Bone marrow (tissue), 2 donors: ENCODE data around the gene MRTO4.
A peak's percentile ranks its signal among the peaks of the same experiment; 100 is the strongest.
"Not testable (repeated sequence)": the region's sequence is repeated elsewhere in the genome, so short reads cannot be mapped to it uniquely, and the experiment has no call there.

ENCODE experiments used
- DNase-seq, 2 donors: peaks; one replicate each; lab custom pipeline; 2025; lab: John Stamatoyannopoulos, UW

MRTO4 gene

DNA sequence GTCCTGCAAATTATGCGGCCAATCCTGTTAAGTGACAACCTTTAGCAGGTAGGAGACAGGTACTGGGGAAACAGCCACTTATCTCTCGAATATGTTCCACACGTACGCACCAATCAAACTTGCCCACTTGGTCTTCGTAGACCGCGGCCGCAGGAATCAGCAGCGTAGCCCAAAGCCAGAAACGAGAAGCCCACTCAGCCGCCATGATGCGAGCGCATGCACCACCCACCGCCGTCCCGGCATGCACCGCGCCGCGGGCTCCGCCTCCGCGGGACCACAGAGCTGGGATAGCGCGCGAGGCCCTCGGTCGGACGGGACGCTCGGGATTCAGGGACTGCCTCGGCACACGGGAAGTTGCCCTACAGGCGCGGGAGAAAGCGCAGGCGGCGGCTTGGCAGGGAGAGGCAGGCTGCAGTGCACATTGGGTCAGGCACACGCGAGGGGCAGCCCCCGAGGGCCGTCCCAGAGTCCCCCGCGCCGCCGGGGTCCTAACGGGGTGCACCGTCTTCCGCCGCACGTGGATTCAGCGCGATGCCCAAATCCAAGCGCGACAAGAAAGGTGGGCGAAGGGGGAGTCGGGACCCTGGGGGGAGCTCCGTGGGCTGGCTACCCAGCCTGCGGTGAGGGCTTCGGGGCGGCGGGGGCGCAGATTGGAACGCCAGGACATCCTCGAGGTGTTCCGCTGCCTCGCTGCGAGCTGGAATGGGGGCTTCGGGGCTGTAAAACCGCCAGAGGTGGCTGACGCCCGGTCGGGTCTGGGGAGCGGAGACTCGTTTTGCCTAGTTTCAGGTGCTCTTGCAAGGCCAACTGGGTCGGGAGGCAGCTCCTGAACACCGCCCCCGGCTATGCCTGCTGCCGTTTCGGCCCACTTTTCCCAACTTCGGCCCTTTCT lies at the start of gene MRTO4, which contains the start of gene EMC1:
TSS of gene MRTO4 (plus strand) at position 501 of the 892 bp plus-strand sequence. CDS start at position 532, 31 bp downstream.
TSS of gene EMC1 (minus strand) at position 220 of the 892 bp plus-strand sequence. CDS start at position 205, 15 bp downstream.
- peak; percentile 72 to 83 for DNase-seq

GRCh38 chr1:19202396-19202795 lies 49.2 kb upstream of the MRTO4 start:
- DNase-seq, result no peak

DNA sequence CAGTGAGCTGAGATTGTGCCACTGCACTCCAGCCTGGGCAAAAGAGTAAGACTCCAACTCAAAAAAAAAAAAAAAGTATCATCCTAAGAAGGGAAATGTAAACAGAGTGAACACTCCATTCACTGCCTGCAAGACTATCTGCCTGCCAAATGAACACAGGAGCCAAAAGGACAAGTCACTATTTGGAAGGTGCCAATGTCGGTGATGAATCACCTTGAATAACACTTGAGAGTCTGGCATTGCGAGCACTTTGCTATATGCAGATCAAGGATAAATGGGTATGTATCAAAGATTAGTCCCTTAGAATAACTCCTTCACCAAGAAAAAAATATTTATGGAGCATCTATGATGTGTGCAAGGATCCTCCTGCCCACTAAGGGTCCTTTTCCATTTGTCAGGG lies 48.2 kb upstream of the MRTO4 start:
- no peak for DNase-seq

DNA sequence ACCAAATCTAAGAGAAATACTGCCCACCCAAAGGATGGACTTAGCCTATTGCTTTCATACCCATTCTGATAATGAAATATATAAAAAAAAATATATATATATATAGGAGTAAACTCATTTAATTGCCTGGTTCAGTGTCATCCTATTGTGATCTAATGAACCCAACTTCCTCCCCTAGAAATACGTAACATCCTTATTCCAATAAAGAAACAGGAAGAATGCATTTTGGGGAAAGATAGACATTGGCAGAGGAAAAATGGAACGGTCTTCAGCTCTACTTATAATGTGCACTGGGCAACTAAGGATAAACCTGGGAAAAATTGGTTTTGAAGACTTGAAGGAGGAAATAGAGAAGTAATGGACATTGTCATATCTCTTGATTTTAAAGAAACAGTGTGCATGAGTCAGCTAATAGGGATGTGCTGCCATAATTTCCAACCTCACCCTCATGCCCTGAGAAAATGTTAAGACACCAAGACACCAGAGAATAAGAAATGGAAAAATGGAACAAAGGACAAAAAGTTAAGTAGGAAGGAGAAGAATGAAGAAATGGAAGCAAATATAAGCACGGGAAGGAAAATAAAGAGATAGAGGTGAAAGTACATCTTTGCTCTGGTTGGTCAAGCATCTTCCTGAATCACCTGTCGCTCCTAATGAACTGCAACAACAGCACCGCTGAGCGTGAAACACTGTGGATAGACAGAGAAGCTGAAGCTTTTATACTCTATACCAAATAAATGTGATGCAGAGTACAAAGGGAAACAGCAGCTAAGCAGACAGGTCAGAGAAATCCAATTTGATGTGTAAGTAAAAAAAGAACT lies 46.9 kb upstream of the MRTO4 start:
- DNase-seq, result no peak

DNA sequence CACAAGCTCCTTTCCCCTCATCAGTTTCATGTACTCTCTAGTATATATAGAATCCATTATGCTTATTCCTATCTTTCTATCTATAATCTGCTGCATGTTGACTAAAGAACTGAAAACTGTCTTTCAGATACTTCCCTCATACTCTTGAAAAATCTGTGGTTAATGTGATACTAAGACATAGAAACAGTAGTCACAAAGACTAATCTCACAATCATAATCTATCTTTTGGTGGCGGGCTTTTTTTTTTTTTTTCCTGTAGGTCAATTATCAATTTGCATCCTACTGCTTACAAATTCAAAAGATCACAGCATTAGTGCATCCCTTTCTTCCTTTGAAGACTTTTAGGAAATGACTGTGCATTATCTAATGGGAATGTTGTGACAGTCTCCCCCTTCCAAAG lies 46.2 kb upstream of the MRTO4 start:
- no peak for DNase-seq

DNA sequence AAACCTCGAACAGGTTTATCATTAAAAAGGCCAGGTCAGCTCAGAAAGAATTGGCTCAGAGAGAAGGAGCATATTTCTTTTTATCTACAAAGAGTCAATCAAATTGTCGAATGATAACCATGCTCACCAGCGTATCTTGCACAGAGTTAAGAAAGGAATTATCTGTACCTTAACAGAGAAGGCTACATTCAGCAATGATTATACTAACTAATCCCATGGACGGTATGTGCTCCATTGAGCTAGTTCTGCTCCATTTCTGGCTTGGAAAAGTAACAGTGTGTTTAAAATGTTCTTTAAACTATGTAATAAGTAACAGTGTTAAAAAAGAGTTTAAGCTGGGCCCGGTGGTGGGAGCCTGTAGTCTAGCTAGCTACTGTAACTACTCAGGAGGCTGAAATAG lies 45.8 kb upstream of the MRTO4 start:
- no peak for DNase-seq

- DNase-seq, result peak in 1 of 2 donors; percentile 9
These were observed 44.7 kb upstream of the MRTO4 start for GRCh38 chr1:19206947-19207346.

GRCh38 chr1:19208710-19209438 lies 42.7 kb upstream of the MRTO4 start:
- DNase-seq, result no peak

DNA sequence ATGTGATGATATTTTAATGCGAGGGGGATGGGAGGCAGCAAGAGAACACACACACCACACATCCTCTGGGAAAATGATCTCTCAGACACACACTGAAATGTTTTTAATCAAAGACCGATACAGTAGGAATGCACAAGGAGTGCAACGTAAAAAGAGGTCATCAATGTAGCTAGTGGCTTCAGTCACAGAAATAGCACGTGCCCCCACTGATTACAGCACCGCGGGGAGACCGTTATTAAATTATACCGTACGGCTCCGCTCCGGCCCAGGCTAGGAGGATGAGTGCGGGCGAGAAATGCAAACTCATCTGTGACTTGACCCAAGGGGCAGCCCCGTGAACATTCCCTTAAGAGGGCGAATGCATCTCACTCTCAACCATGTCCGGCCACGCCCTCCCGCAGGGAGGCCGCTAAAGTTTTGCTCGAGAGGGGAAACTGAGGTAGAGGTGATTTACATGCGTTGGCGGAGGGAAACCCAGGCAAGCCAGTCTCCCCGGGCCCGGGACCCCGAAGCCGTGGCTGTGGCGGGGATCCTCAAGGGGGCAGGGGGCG lies 42.1 kb upstream of the MRTO4 start:
- DNase-seq, result peak in 1 of 2 donors; percentile 78

- peak; percentile 86 to 91 for DNase-seq
These were observed 41.4 kb upstream of the MRTO4 start, which contains the start of gene UBR4 for GRCh38 chr1:19209990-19210771. Gene UBR4 (minus strand): TSS chr1:19210266. CDS start chr1:19210248, 18 bp downstream.

- no peak for DNase-seq
These were observed 40.6 kb upstream of the MRTO4 start for GRCh38 chr1:19210772-19211549.

DNA sequence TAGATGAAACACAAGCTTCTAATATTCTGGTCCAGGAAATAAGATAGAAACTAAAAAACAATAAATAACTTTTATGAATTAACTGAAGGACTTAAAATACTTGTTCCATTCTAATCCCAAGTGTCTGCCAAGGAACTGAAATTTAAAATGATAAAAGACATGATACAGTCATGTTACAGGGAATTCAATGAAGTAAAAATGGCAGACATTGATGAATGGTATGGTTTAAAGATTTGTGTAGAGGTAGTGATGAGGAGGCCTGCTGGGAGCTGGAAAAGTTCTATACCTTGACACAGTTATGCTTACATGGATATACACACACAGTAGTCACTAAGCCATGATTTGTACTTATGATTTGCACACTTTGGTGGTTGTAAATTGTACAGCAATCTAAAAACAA lies 39.4 kb upstream of the MRTO4 start:
- DNase-seq, result no peak

- no peak for DNase-seq
These were observed 38.0 kb upstream of the MRTO4 start for GRCh38 chr1:19213580-19213979.

DNA sequence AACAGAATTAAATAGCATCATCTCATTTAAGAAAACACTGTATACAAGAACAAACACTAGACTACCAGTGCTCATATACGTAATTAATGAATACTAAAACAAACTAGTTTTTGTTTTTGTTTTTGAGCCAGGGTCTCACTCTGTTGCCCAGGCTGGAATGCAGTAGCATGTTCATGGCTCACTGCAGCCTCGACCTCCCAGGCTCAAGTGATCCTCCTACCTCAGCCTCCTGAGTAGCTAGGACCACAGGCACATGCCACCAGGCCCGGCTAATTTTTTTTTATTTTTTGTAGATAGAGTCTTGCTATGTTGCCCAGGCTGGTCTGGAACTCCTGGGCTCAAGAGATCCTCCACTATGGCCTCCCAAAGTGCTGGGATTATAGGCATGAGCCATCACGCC lies 35.0 kb upstream of the MRTO4 start:
- DNase-seq, result not testable (repeated sequence)

DNA sequence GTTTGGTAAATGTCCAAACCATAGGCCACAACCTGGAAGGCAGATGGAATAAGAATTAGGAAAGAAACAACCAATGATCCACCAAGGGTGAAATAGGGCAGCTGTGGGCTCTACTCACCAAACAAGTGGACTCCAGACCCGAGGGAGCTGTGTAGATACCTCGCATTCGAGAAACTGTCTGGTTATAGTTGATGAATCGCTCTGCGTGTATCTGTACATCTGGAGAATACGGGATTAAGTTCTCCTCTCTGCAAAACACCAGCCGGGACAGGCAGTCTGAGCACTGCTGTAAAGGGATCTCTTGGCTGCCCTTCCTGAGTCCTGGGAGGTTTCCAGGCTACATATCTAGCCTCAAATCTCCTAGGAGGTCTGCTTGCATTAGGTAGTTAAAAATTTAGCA lies 32.2 kb upstream of the MRTO4 start:
- DNase-seq, result no peak

DNA sequence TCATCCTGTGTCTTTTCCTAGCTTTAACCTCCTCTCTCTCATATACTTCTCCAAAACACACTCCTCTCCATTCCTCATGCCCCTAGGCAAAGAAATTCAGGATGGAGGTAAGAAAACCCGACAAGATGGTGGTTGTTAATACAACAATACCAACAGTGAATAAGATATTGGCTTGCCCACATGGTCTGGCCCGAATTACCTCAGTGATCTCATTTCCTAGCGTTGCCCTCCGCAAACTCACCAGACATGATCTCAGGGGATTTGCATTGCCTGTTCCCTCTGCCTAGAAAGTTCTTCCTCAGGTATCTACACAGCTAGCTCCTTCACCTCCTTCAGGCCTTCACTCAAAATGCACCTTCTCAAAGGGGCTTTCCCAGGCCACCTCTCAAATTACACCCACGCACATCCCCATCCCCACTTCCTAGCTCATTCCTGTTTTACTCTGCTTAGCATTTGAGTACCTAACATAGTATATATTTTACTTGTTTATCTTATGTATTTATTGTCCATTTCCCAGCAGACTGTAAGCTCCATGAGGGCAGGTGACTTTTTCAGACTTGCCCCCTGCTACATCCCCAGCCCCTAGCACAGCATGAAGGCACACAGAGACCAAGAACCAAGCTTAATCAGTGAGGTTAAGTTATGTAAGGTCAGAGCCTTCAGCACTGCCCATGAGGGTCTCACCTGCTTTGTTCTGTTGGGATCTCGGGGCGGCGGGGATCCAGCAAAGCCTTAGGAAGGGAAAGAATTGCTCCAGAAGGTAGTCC lies 31.3 kb upstream of the MRTO4 start:
- DNase-seq, result no peak

DNA sequence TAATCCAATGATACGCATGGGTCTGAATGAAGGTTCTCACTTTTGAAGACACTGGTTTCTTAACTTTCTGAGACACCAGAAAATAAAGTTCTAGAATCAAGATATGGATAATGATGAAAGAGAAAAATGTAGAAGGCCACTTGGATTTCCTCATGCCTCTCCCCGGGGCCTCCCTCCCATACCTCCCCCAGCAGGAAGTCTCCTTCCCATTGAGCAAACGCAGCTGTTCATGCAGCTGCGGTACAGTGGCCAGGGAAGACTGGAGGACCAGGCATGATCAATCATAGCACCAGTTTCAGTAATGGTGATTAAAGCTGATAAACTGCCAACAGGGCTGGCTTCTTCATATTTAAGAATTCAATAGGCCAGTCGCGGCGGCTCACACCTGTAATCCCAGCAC lies 30.6 kb upstream of the MRTO4 start:
- DNase-seq, result no peak

GRCh38 chr1:19222573-19222972 lies 29.0 kb upstream of the MRTO4 start:
- DNase-seq, result no peak
